Activated T-cell treated with anti-CD3 and anti-CD28 coated beads for 1 hour (primary cell): ENCODE results near the gene ERBB4.

Source experiments
- DNase-seq: peaks from one replicate; pipeline ENCODE4 v3.0.0-alpha.2; 2020; ENCODE audit warnings: low read depth

Gene ERBB4

DNA sequence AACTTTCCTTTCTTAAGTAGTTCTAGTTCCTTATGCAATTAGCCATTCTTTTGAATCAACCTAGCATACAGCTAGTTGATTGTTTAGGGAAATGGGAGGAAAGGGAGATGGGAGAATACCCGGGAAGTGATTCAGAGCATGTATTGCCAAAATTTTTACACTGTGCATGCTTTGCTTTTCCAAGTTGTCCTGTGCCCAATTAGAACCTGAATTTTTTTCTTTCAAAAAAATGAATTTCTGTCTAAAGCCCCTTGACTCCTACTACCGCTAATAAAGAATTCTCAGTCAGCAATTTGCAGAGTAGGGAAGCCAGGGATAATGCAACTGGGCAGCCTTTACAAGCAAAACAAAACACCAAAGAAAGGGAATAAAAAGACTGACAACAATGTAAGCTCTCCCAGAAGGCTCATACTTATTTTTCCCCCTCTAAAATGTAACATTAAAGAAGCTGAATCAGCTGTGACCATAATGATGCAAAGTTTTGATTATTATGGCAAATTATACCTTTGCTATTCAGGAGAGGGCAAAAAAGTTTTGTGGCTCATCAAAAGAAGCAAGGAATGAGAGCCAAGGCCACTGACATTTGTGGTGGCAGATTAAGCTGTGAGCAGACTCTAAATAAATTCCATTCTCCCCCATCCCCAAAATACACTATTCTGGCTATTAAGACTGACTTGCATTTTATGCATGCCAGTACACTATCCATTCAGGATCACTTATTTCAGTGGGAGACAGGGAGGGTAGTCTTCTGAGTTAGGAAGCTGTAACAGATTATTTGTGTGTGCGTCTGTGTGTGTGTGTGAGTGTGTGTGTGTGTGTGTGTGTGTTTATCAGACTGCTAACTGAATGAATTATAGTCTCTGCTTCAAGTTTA, 174.3 kb downstream of the ERBB4 start:
- no peak for DNase-seq

DNA sequence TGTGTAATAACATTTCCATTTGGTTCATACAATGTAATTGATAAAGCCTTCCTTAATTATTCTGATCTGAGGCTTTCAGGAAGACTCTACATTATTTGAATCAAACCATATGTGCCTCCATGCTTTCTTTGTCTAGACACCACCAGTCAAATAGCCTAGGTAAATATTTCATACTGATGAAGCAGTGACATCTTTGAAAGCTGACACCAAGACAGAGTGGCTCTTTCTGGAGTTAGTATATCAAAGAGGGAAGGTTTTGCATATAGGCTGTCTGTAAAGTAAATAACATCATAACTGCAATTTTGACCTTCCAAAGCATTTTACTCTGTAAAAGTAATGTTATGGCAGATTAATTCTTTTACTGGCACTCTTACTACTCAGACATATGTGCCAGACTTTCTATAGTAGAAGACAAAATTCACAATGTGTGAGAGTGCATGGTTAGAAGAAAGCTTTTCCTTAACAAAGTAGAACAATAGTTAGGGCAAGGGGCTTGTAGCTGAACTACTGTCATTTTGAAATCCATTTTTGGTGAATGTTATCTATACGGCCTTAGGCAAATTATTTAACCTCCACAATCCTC, 177.3 kb downstream of the ERBB4 start:
- DNase-seq: no peak

DNA sequence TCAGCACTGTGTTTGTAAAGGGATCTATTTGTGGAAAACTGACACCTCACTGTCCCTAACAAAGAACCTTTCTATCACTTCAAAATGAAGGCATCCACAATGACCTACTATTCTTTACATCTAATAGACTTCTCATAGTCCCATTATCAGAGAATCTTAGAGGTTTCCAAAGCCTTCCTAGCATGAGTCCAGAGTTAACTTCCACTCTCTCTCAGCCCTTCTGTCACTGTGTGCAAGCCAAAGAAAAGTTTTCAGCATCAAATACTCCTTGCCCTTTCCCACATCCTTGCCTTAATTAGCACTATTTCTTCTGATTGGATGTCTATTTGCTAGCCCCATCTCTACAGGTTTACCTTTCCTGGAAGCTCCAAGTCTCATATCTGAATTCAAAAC, 178.5 kb downstream of the ERBB4 start:
- DNase-seq: no peak

DNA sequence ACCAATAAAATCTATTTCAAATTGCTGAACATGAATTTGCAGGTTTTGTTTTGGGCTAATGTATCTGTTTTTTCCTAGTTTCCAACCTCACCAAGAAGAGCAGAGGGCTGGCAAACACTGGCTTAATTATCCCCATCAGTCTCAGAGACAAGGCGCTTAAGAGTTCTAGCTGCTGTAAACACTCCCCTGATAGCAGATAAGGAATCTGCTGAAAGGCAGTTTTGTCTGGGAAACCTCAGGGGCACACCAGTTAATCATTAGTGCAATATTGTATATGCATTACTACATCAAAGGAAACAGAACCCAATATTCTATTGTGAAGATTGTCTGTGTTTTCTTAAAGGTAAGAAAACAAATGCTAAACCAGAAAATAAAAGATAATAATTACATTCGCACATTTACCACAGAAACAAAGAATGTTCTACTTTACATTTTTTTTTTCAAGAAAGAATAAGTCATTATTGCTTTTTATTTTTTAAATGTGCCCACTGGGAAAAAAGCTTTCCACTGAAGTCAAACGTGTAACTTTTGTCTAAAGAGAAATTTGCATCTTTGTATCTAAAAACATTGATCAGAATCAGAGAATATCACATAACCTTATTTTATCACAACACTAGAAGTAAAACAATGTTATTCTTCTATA, 179.1 kb downstream of the ERBB4 start:
- DNase-seq: no peak

DNA sequence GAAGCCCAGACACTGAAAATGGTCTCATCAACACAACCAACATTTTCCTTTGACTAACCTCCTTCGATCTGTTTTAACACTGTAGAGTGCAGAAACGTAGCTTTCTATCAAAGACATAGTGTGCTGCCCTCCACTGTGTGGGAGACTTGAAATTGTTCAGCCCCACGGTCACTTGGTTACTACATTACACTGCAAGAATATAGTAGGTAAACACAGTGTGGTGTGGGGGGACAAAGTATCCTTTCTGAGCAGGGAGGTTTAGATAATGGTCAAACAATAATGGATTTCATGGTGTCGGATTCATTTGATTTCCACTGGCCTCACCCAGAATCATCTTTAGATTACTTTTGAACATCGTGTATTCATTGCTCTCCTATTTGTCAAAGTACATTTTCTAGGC, 181.0 kb downstream of the ERBB4 start:
- DNase-seq: no peak

DNA sequence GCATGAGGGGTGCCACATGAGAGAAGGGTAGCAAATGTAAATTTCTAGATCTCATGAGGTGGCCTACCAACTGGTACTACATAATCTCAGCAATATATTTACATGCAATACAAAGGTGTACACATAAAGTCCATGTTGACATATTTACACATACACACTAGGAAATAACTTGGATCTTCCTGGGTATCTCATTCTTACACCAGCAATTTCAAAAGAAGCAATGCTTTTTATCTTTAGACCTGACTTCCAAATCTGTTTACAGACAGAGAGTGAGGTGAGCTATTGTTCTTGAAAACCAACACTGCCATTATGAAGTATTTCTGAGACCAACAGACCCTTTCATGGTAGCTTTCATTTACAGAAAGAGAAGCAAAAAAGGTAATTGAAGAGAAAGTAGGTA, 184.2 kb downstream of the ERBB4 start:
- no peak for DNase-seq

DNA sequence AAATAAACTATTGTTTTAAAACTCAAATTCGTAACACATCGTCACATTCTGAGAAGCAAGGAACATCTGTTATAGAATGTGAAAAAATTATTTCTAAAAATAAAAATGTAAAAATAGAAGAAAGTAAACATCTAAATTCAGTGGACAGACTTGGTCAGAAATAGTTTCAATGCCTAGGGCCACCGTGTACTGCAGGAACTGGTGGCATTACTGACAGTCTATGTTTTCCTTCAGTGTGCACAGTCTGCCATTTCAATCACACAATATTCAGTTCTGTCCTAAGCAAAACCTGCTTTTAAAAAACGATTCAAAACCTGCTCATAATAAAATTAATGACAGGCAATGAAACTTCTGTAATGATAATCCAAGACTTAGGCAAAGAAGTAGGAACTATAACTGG, 190.1 kb downstream of the ERBB4 start:
- DNase-seq: no peak

DNA sequence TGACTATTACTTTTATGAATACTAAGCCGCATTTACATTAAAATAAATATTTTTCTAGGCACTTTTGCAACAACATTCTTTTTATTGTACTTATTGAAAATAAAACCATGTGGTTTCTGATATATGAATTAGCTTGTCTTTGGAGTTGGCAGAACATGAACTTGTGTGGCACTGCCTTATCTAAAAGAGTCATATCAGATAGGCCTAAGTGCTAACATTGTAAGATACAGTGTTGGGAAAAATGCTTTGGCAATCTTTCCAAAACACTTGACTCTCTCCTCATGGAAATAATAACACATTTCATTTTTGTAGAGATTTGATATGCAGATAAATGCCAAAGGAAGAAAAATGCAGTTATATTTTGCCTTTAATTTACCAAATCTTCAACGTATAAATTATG, 191.7 kb downstream of the ERBB4 start:
- no peak for DNase-seq

DNA sequence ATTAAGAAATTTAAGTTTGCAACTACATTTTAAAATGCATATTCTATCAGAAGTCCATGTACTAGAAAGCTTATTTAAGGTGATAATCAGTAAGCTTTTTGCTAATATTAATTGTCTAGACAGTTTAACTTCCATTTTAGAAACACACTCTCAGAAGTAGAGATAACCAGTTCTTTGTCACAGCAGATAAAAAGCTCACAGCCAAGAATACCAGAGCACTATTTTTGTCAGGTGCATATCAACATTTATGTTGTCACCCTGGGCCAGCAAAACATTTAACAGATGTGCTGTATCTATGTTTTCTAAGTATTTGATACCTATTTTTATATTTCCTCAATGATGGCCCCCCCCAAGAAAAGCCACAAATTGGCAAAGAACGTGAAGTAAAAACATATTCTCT, 192.6 kb downstream of the ERBB4 start:
- DNase-seq: no peak

DNA sequence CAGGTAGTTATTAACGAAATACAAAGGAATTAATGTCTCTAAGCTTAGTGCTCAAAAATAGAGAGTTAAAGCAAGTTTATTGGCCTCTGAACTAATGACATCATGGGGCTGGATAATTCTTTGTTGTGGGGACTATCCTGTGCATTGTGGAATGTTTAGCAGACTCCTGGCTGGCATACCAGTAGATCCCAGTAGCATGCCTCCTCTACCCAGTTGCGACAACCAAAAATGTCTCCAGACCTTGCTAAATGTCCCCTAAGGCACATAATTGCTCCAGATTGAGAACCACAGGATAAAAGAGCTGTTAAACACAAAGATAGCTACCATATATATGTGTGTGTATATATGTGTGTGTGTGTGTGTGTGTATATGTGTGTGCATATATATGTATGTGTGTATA, 194.5 kb downstream of the ERBB4 start:
- no peak for DNase-seq

DNA sequence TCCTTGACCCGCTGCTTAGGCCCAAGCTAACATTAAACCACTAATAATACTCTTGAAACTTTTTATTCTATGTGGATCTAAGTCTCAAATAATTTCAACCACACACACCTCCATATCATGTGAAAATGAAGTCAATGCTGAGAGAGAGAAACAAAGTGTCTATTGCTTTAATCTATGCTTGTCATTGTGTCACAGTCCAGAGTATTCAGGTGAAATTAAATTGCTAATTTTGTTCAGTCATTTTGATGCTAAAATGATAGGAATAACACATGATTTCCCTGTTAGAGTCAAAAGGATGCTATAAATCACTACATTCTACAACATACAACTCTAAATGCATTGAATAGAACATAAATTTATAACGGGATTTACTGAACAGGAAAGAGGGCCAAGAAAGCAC, 195.4 kb downstream of the ERBB4 start:
- DNase-seq: no peak

DNA sequence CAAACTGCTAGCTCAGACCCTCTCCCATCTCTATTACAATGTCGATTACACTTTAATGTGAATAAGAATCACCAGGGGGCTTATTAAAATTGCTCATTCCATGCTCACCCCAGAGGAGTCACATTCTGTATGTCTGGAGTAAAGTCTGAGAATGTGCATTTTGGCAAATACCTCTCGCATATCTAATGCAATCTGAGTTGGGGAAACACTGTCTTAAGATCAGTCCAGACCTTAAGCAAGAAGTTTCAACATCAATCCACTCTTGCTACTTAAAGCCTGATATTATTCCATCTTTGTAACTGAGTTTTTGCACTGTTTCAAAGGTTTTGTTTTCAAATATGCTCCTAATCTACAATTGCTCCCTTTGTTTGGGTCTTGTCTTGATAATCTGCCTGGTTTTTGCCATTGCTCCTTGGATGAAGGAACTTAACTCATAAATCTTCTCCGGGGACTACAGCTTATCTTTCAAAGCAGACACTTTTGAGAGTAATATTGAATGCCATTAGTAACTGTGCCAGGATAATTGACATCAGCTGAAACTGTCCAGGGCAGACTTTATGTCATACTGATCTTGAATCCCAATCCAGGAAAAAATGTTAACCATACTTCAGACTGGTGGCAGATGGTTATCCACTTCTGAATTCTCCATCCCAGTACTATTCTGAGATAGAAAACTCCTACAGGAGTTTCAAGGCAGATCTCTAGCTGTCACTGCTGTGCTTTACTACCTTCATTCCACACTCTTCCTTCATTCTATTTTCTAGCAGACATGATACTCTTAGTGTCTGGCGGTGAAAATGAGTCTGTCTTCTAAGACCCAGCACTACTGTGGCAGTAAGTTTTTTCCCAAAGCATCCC, 200.9 kb downstream of the ERBB4 start:
- DNase-seq: no peak

DNA sequence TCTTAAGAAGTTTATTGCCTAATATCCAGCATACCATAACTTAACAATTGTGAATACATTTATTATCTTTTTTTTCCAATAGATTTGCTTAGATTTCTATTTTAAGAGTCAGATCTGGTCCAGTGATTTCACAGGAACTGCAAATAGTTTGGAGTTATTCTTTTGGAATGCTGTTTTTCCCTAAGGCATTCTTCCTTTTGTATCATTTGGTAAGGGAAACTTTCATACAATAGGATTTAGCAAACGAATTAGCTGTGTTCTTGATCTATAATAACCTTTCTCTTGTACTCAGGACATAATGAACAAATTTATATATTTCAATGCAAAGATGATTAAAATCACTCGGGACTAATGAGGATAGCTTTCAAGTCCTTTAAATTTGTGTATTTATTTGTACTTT, 201.6 kb downstream of the ERBB4 start:
- DNase-seq: no peak

DNA sequence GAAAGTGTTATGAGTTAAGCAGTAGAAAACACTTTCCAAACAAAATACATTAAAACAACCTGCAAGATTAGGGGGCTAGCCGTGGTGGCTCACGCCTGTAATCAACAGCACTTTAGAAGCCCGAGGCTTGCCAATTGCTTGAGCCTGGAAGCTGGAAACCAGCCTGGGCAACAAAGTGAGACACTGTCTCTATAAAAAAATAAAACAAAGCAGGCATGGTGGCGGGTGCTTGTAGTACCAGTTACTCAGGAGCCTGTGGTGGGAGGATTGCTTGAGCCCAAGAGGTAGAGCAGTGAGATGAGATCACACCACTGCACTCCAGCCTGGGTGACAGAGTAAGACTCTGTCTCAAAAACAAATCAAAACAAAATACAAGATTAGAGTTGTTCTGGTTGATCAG, 208.3 kb downstream of the ERBB4 start:
- no peak for DNase-seq

DNA sequence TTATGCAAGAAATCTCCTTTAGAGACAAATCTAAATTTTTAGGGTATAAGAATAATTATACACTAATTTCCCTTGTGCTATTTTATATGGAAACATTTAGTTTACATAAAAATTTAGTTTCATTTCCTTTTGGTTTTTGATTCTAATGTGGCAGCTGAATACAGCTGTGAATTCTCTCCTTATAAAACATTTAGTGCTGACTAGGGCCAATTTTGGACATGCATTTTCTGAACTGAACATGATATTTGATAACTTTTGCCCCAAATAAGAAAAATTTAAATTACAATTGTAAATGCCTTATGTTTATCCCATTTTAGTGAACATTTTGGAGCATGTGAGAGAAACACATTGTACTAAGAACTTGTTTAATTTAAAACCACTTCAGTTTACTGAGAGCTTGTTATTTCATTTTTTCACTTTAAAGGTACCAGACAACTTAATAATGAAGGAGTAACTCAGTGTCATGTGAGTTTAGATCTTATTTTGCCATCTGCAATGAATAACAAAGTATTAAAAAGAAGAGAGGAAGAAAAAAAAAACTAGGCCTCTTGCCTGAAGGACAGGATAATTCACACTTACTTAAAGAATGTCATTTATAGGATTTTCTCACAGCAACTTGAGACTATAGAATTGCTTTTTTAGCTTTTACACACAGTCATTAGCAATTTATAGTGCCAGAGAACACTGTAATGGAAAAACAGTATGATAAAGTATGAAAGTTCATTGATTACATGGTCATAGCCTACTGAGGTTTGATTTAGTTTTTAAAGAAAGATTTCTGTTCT, 209.7 kb downstream of the ERBB4 start:
- no peak for DNase-seq

DNA sequence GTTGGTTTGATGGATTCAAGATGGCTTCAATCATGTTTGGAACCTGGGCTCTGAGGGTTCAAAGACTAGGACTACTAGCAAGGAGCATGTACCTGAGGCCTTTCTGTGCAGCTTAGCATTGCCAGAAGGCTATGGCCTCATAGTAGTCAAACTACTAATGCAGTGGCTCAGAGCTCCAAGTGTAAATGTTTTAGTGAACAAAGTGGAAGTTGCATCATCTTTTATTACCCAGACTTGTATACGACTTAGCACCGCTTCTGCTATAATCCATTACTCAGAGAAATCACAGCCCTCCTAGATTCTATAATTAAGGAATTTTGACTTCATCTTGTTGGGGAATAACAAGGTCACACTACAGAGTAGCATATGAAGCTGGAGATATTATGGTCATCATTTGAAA, 210.5 kb downstream of the ERBB4 start:
- DNase-seq: no peak

DNA sequence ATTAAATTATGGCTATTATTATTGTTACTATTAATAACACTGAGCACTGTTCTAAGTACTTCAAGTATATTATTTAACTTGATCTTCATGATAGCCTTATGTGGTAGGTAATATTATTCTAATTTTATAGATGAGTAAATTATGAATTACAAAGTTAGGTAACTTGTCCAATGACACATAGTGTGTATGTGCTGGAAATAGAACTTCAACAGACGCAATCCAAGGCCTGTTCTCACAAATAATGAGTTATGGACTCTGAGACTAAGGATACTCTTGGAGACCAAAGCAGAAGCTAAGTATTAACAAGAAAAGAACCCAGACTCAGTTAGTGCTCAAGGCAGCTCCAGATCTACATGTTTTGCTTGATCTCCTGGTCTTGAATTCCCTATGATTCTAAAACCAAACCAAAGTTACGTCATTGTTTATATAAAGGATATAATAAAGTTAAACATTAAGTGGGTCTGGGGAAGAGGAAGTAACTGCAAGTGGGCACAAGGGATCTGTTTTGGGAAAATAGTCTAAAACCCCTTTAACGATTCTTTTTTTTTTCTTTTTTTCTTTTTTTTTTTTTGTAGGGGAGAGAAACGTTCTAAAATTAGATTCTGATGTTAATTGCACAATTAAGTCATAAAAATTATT, 211.3 kb downstream of the ERBB4 start:
- no peak for DNase-seq

DNA sequence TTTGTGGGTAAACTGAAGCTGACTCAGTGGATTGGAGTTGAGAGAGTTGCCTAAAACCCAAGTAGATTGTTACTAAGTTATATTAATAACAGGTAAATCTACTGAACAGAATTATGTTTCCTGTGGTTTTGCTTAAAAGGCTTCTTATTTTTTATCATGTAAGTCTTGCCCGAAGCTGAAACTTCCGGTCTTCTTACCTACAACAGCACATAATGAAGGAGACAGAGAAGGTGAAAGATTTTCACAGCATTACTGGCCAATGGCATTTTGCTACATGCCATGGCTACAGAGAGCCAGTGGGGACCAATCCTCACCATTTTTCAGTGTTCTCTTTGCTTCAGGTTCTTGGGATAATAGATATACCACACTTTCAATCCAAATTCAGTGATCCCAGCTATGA, 220.0 kb downstream of the ERBB4 start:
- DNase-seq: no peak

DNA sequence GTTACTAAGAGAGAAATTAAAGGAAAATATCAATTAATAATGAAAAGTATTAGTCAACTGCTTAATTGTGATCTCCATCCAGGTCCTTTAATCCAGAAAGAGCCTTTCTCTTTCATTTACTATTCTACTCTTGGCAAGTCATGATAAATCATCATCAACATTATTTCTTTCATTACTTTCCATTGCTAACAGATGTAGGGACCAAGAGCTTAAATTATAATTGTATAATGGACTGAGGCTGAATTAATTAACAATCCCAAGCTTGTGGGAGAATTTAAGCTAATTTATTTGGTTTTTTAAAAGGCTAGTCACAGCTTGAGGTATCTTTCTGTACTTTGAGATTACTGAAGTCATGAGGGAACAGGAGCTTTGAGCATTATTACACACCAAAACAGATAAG, 223.9 kb downstream of the ERBB4 start:
- DNase-seq: no peak

DNA sequence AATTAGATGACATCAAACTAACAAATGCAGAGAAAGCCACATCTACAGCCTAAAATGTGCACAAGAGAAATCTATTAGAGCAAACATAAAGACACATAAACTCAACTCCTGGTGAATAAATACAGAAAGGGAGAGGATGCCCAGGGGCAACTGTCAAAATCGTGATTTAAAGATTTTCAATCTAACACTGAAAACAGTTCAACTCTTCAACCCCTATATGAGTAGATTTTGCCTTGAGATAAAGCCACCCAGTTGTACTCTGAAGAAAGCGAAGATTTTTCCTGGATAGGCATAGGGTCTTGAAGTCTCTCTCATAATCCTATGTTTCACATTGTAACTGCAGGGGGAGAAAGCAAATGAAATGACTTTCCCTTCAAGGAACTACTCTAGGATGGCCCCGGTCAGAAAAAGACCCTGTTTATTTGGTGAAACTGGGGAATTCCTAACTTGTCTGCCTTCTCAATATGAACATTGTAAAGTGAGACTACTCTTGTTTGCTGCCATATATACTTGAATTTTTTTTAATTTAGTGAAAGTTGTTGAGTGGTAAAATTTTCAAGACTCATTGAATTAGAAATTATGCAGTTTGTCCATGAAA, 226.7 kb downstream of the ERBB4 start:
- DNase-seq: no peak

DNA sequence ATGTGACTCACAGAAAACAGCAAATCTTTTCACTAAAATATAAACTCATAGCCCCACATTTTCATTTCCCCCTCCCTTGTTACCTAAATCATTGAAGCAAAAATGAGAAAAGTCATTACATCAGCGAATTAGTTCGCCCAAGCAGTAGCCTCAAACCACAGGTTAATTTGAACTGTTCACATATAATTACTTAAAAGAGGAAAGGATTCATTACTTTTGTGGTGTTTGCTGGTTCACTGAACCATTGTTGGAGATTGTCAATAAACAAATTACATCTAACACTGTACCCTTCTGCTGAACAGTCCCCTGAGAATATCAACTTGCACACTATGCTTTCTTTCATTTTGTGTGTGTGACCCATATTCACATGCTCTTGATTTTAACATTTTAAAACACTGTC, 238.7 kb downstream of the ERBB4 start:
- no peak for DNase-seq
